Transverse colon (tissue), 3 donors: ENCODE data around the gene MTMR3.

ENCODE experiments used
- EP300 ChIP-seq: sonication (generic); formaldehyde crosslinking; IDR thresholded peaks from one replicate; pipeline ENCODE4 v1.6.1; 2017; ENCODE audit warnings: antibody characterized with exemption, low read depth
- POLR2A ChIP-seq: fragments of 450-650 bp; IDR thresholded peaks from one replicate; pipeline ENCODE4 v1.6.1; 2016; ENCODE audit warnings: antibody characterized with exemption, mild to moderate bottlenecking, moderate library complexity
- TF ChIP-seq, protein P1 (sequence below), 5 experiments: fragments of 200-600 bp in 3 of 5; fragments of 450-650 bp in 2 of 5; sonication (generic) in 3 of 5; IDR thresholded peaks; 1 replicate in 2 of 5; 2 replicates in 3 of 5; pipeline ENCODE4 v1.5.1; 2016 to 2017; ENCODE audit warnings: antibody characterized with exemption in 5 of 5, inconsistent platforms in 3 of 5, mild to moderate bottlenecking in 2 of 5, moderate library complexity in 1 of 5

DNA sequence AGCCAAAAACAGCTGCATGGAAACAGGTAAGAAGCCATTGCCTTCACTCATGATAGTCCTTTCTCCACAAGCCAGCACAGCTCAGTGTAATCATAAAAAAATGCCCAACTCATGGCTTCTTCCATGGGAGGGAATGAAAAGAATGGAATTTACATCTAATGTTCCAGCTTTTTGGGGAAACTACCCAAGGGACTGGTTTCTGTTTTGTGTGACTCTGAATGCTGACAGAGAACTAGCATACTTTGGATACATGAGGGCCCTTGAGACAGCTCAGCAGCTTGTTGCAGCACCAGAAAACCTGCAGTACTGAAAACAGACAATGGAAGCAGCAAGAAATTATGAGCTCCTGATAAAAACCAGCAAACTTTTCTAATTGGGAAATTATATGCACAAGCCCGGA, 173.0 kb downstream of the MTMR3 start:
- TF ChIP-seq, protein P1, sequence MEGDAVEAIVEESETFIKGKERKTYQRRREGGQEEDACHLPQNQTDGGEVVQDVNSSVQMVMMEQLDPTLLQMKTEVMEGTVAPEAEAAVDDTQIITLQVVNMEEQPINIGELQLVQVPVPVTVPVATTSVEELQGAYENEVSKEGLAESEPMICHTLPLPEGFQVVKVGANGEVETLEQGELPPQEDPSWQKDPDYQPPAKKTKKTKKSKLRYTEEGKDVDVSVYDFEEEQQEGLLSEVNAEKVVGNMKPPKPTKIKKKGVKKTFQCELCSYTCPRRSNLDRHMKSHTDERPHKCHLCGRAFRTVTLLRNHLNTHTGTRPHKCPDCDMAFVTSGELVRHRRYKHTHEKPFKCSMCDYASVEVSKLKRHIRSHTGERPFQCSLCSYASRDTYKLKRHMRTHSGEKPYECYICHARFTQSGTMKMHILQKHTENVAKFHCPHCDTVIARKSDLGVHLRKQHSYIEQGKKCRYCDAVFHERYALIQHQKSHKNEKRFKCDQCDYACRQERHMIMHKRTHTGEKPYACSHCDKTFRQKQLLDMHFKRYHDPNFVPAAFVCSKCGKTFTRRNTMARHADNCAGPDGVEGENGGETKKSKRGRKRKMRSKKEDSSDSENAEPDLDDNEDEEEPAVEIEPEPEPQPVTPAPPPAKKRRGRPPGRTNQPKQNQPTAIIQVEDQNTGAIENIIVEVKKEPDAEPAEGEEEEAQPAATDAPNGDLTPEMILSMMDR (IDR thresholded peaks at IDR 0.05): no peak
- no peak for TF ChIP-seq POLR2A
- no peak for TF ChIP-seq EP300
